Glutamatergic neuron (in vitro differentiated cells): Measurements from ENCODE around the gene ESR1. TPM values are rescaled to one million over a fixed set of nuclear protein-coding genes. Genes with fewer than 3 reads are reported as not detected.

ENCODE experiments used
- DNase-seq: peaks from one replicate; pipeline ENCODE4 v3.0.0; 2022
- H3K27ac Mint-ChIP-seq: one replicate; pipeline ENCODE4 v1.8.0; 2020; ENCODE audit warnings: mild to moderate bottlenecking, mixed read lengths, inconsistent platforms; ENCODE audit not compliant: unreplicated experiment
- H3K27me3 Mint-ChIP-seq: one replicate; pipeline ENCODE4 v1.8.0; 2020; ENCODE audit warnings: mild to moderate bottlenecking, moderate library complexity, mixed read lengths, inconsistent platforms; ENCODE audit not compliant: unreplicated experiment
- H3K36me3 Mint-ChIP-seq: one replicate; pipeline ENCODE4 v1.8.0; 2020; ENCODE audit warnings: mild to moderate bottlenecking, mixed read lengths, inconsistent platforms; ENCODE audit not compliant: unreplicated experiment
- H3K4me1 Mint-ChIP-seq: one replicate; pipeline ENCODE4 v1.8.0; 2020; ENCODE audit warnings: mild to moderate bottlenecking, low read depth, mixed read lengths, inconsistent platforms; ENCODE audit not compliant: unreplicated experiment
- H3K4me3 Mint-ChIP-seq: one replicate; pipeline ENCODE4 v1.8.0; 2020; ENCODE audit warnings: mild to moderate bottlenecking, mixed read lengths, inconsistent platforms; ENCODE audit not compliant: unreplicated experiment
- H3K9me3 Mint-ChIP-seq: one replicate; pipeline ENCODE4 v1.8.0; 2020; ENCODE audit warnings: mild to moderate bottlenecking, moderate library complexity, mixed read lengths, inconsistent platforms; ENCODE audit not compliant: unreplicated experiment
- total RNA-seq: library from RNA; stranded (reverse); fragmentation: NEBNext Ultra II Directional; extraction: Animal tissue kit (Norgen Biotek cat#: 25700); gene quantifications from one replicate; pipeline ENCODE4 v1.2.1, GENCODE V29; 2021; ENCODE audit not compliant: unreplicated experiment
- TF ChIP-seq, protein P1 (sequence below): fragments of 200-600 bp; sonication (generic); IDR thresholded peaks from one replicate; pipeline ENCODE4 v1.5.0; 2021; ENCODE audit not compliant: partially characterized antibody, unreplicated experiment

ESR1 gene
- total RNA-seq, 1 donor from 2014 or later = not detected

- Mint-ChIP-seq H3K27me3 (no peaks in the 10 kb centered on the region), H3K4me1 (no peaks in the 10 kb centered on the region), H3K27ac (no peak overlapping the region), H3K4me3 (no peak overlapping the region), H3K9me3 (peaks cover 3% of the 10 kb centered on the region), H3K36me3 (no peaks in the 10 kb centered on the region)
- DNase-seq = no peak
- TF ChIP-seq, protein P1, sequence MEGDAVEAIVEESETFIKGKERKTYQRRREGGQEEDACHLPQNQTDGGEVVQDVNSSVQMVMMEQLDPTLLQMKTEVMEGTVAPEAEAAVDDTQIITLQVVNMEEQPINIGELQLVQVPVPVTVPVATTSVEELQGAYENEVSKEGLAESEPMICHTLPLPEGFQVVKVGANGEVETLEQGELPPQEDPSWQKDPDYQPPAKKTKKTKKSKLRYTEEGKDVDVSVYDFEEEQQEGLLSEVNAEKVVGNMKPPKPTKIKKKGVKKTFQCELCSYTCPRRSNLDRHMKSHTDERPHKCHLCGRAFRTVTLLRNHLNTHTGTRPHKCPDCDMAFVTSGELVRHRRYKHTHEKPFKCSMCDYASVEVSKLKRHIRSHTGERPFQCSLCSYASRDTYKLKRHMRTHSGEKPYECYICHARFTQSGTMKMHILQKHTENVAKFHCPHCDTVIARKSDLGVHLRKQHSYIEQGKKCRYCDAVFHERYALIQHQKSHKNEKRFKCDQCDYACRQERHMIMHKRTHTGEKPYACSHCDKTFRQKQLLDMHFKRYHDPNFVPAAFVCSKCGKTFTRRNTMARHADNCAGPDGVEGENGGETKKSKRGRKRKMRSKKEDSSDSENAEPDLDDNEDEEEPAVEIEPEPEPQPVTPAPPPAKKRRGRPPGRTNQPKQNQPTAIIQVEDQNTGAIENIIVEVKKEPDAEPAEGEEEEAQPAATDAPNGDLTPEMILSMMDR = no peak
Observed at GRCh38 chr6:151814614-151815013, 7.1 kb downstream of the ESR1 start.

DNA sequence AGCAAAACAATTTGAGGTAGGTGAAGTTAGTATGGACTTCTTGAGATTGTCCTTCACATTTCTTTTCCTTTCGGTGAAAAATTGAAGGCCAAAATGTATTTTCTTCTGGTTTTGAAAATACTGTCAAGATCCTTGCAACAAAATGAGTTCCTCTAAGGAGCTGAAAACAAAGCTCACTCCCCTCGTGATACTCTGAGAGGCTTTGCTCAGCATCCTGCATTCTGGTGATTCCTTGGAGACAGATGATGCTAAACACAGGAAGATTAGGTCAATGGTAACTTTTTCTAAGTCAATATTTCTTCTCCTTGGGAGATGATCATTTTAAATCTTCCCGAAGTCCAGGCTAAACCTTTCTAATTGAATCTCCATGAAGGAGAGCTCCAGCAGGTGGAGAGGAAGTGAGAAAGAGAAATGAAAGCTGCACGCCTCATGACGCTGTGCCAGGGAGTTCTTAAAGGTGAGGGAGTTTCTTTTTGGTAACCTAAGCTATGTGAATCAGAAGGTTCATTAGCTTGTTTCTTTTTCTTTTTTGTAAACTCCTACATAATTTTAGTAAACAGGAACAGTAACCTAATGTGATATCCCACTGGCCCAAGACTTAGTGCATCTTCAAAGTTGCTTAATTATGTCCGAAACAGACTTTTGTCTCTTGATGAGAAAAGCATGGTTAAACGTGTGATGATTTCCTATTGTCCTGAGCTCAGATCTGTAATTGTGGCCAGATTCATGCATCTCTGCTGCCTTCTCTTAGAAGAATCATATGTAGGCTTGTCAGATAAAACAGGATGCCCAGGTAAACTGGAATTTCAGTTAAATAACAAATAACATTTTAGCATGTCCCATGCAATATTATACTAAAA lies 15.0 kb downstream of the ESR1 start:
- TF ChIP-seq, protein P1 = no peak
- Mint-ChIP-seq H3K9me3 (no peaks in the 10 kb centered on the region), H3K27me3 (no peaks in the 10 kb centered on the region), H3K27ac (no peak overlapping the region), H3K36me3 (no peaks in the 10 kb centered on the region), H3K4me3 (no peak overlapping the region), H3K4me1 (no peaks in the 10 kb centered on the region)
- no peak for DNase-seq

GRCh38 chr6:151826517-151827142 lies 19.1 kb downstream of the ESR1 start:
- Mint-ChIP-seq H3K9me3 (no peaks in the 10 kb centered on the region), H3K36me3 (no peaks in the 10 kb centered on the region), H3K27ac (no peak overlapping the region), H3K27me3 (no peaks in the 10 kb centered on the region), H3K4me3 (no peak overlapping the region), H3K4me1 (no peaks in the 10 kb centered on the region)
- no peak for DNase-seq
- TF ChIP-seq, protein P1 = no peak

DNA sequence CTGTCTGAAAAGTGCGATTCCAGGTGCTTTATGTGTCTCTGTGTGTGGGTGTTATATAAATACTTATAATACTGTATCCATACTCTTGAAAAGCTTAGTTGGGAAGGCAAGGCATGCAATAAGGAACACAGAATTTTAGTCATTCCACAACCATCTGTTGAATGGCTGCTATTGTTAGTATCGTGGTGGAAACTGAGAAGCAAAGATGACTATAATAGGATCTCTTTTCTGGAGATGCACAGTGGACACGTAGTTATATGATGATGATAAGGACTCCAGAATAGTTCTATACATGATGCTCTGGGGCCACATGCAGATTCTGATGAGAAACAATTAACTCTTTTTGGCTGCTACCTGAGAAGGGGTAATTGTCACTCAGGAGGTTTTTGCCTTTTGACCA lies 25.2 kb downstream of the ESR1 start:
- no peak for DNase-seq
- Mint-ChIP-seq H3K27me3 (no peaks in the 10 kb centered on the region), H3K27ac (no peak overlapping the region), H3K4me1 (no peaks in the 10 kb centered on the region), H3K4me3 (no peak overlapping the region), H3K9me3 (no peaks in the 10 kb centered on the region), H3K36me3 (no peaks in the 10 kb centered on the region)
- TF ChIP-seq, protein P1 = no peak

GRCh38 chr6:151835396-151835795 lies 27.9 kb downstream of the ESR1 start:
- Mint-ChIP-seq H3K9me3 (no peaks in the 10 kb centered on the region), H3K27ac (no peak overlapping the region), H3K4me1 (no peaks in the 10 kb centered on the region), H3K27me3 (no peaks in the 10 kb centered on the region), H3K4me3 (no peak overlapping the region), H3K36me3 (no peaks in the 10 kb centered on the region)
- TF ChIP-seq, protein P1 = no peak
- DNase-seq = no peak
